Osteoblast (primary cell): ENCODE measurements around the gene RASA3. TPM values are rescaled to one million over a fixed set of nuclear protein-coding genes. Genes with fewer than 3 reads are reported as not detected.
"Not testable (repeated sequence)": the region's sequence is repeated elsewhere in the genome, so short reads cannot be mapped to it uniquely, and the experiment has no call there.

Source experiments
- DNase-seq: peaks from one replicate; pipeline ENCODE4 v3.0.0; 2011; ENCODE audit warnings: low spot score, mixed read lengths; ENCODE audit not compliant: insufficient read length; ENCODE audit errors: missing footprints
- H2AFZ ChIP-seq: 2 replicates; pipeline ENCODE4 v1.6.0; 2011; ENCODE audit warnings: mild to moderate bottlenecking, low read length
- H3K27ac ChIP-seq: 2 replicates; pipeline ENCODE4 v1.5.1; 2011; ENCODE audit warnings: mild to moderate bottlenecking, low read depth, low read length, moderate library complexity
- H3K27me3 ChIP-seq: 2 replicates; pipeline ENCODE4 v1.6.0; 2012; ENCODE audit warnings: mild to moderate bottlenecking, control low read depth, inconsistent platforms, low read length, moderate library complexity; ENCODE audit not compliant: insufficient read depth
- H3K36me3 ChIP-seq: 2 replicates; pipeline ENCODE4 v1.5.1; 2011; ENCODE audit warnings: mild to moderate bottlenecking, low read length, control low read depth, moderate library complexity; ENCODE audit not compliant: insufficient read depth
- H3K4me1 ChIP-seq: 2 replicates; pipeline ENCODE4 v1.5.1; 2011; ENCODE audit warnings: mild to moderate bottlenecking, low read length, control low read depth, moderate library complexity; ENCODE audit not compliant: insufficient read depth
- H3K4me2 ChIP-seq: 2 replicates; pipeline ENCODE4 v1.6.0; 2011; ENCODE audit warnings: mild to moderate bottlenecking, low read length; ENCODE audit not compliant: insufficient read depth
- H3K4me3 ChIP-seq: fragments of 200-600 bp; sonication (generic); 3 replicates; pipeline ENCODE4 v1.5.1; 2012; ENCODE audit warnings: mild to moderate bottlenecking, low read length, inconsistent platforms; ENCODE audit not compliant: insufficient read depth
- H3K79me2 ChIP-seq: 2 replicates; pipeline ENCODE4 v1.6.0; 2012; ENCODE audit warnings: mild to moderate bottlenecking, low read length, control low read depth, inconsistent platforms; ENCODE audit not compliant: insufficient read depth
- H3K9me3 ChIP-seq: 2 replicates; pipeline ENCODE4 v1.5.1; 2011; ENCODE audit warnings: low read depth, low read length, control low read depth
- H4K20me1 ChIP-seq: 2 replicates; pipeline ENCODE4 v1.6.0; 2012; ENCODE audit warnings: mild to moderate bottlenecking, low read length, control low read depth; ENCODE audit not compliant: insufficient read depth
- total RNA-seq: library from RNA; depleted of rRNA; stranded (reverse); fragments of >200 nt; gene quantifications from 2 replicates; pipeline ENCODE4 v1.2.3, GENCODE V29; 2012
- TF ChIP-seq, protein P1 (sequence below): IDR thresholded peaks from 2 replicates; pipeline ENCODE4 v1.5.1; 2011; ENCODE audit warnings: mild to moderate bottlenecking, low read depth, low read length, moderate library complexity; ENCODE audit errors: extremely low read depth

Gene RASA3
- total RNA-seq = 40.7 and 41.3 TPM in 2 replicates

- Histone ChIP-seq H3K4me1 (peaks cover 35% of the 10 kb centered on the region), H4K20me1 (peaks cover 13% of the 10 kb centered on the region), H3K27ac (peak within 1 kb of the TSS; percentile 98), H3K4me2 (peak within 1 kb of the TSS; percentile 85), H3K27me3 (no peaks in the 10 kb centered on the region), H3K79me2 (peaks cover 46% of the 10 kb centered on the region), H3K36me3 (peaks cover 5% of the 10 kb centered on the region), H3K4me3 (peak within 1 kb of the TSS; percentile 98), H3K9me3 (no peaks in the 10 kb centered on the region), H2AFZ (peak within 1 kb of the TSS; percentile 29)
- TF ChIP-seq, protein P1, sequence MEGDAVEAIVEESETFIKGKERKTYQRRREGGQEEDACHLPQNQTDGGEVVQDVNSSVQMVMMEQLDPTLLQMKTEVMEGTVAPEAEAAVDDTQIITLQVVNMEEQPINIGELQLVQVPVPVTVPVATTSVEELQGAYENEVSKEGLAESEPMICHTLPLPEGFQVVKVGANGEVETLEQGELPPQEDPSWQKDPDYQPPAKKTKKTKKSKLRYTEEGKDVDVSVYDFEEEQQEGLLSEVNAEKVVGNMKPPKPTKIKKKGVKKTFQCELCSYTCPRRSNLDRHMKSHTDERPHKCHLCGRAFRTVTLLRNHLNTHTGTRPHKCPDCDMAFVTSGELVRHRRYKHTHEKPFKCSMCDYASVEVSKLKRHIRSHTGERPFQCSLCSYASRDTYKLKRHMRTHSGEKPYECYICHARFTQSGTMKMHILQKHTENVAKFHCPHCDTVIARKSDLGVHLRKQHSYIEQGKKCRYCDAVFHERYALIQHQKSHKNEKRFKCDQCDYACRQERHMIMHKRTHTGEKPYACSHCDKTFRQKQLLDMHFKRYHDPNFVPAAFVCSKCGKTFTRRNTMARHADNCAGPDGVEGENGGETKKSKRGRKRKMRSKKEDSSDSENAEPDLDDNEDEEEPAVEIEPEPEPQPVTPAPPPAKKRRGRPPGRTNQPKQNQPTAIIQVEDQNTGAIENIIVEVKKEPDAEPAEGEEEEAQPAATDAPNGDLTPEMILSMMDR = no peak
- peak; percentile 99 for DNase-seq
Measured at GRCh38 chr13:114132419-114133121, at the start of gene RASA3. RASA3 (minus strand) TSS chr13:114132623; CDS start chr13:114132489, 134 bp downstream.

DNA sequence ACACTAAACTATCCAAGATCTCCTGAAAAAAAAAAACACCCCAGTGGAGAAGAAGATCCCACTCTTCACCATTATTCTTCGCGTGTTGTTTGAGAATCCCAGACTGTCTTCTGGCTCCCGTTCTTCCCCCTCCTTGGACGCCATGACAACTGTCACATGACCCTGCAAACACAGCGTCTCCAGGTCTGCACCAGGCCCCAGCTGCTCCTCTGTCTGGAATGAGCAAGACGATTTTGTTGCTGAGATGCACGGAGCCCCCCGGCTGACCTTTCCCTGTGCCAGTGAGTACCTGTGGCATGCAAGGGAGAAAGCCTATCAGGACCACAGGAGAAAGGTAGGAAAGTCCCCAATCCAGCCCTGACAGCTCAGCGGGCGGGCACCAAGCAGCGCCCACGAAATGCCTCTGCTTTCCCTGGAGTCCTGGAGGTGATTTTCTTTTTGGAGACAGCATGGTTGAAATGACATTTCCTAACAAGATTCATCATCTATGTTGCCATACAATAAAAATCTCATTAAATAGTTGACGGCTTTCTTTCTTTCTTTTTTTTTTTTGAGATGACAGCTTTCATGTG is 46.8 kb upstream of the RASA3 start, which contains the start of gene CFAP97D2:
Gene CFAP97D2 (plus strand): TSS at position 171 of the 572 bp plus-strand sequence. CDS start 74 bp downstream, at position 245.
- H3K36me3 ChIP-seq = no peaks in the 10 kb centered on the region

GRCh38 chr13:114177245-114178010 is 45.0 kb upstream of the RASA3 start:
- H3K4me2 ChIP-seq = no peak overlapping the region
- peaks cover 29% of the 10 kb centered on the region for H3K27me3 ChIP-seq
- peak; percentile 83 for DNase-seq
- no peaks in the 10 kb centered on the region for H3K36me3 ChIP-seq
- H2AFZ ChIP-seq = no peak overlapping the region
- no peaks in the 10 kb centered on the region for H3K79me2 ChIP-seq
- TF ChIP-seq, protein P1 = no peak
- H3K4me3 ChIP-seq = no peak overlapping the region
- H3K9me3 ChIP-seq = no peaks in the 10 kb centered on the region
- no peaks in the 10 kb centered on the region for H4K20me1 ChIP-seq
- no peak overlapping the region for H3K27ac ChIP-seq
- no peaks in the 10 kb centered on the region for H3K4me1 ChIP-seq

More for the DNA sequence above, 46.8 kb upstream of the RASA3 start, which contains the start of gene CFAP97D2:
- Histone ChIP-seq H3K27ac (no peak within 1 kb of the TSS), H3K9me3 (no peaks in the 10 kb centered on the region), H2AFZ (peak within 1 kb of the TSS; percentile 6), H3K27me3 (peaks cover 36% of the 10 kb centered on the region), H3K4me1 (no peaks in the 10 kb centered on the region), H3K79me2 (no peaks in the 10 kb centered on the region), H4K20me1 (no peaks in the 10 kb centered on the region), H3K4me2 (no peak within 1 kb of the TSS), H3K4me3 (no peak within 1 kb of the TSS)
- DNase-seq = peak; percentile 34
- TF ChIP-seq, protein P1 = no peak

- not testable (repeated sequence) for H3K36me3 ChIP-seq, H2AFZ ChIP-seq, H3K27ac ChIP-seq, H3K79me2 ChIP-seq, H3K4me3 ChIP-seq, H3K4me1 ChIP-seq, H3K4me2 ChIP-seq, H3K9me3 ChIP-seq, H4K20me1 ChIP-seq
- peaks cover 27% of the 10 kb centered on the region for H3K27me3 ChIP-seq
- DNase-seq = peak; percentile 29
Measured at GRCh38 chr13:114176359-114176902, 44.0 kb upstream of the RASA3 start.
